ENCODE measurements around the gene HEATR5B. TPM values are rescaled to one million over a fixed set of nuclear protein-coding genes. Genes with fewer than 3 reads are reported as not detected.
A peak's percentile ranks its signal among the peaks of the same experiment; 100 is the strongest.

Gene HEATR5B
- total and polyA plus RNA-seq, 8 donors, result 8.7 to 15.5 (median 13.3) TPM

DNA sequence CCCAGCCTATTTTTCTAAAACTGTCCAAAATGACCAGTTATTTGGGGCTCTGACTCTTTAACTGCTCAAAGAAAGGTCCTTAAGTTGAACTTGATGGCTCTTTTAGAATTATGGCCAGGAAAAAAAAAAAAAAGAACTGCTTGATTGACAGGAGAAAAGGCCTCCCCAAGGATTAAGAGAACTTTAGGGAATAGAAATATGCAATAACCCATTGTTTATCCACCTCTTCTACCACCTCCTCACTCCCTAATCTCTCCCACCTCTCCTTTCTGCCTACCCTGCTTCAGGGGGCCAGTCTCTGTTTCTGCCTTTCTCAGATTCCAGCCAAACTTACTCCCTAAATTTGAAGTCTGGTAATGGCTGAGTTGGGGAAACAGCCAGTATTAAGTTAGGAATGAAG lies 112.2 kb downstream of the HEATR5B start:
- FAIRE-seq, result no peak
- no peaks in the 10 kb centered on the region for H3K27me3 ChIP-seq
- TF ChIP-seq, protein P1, sequence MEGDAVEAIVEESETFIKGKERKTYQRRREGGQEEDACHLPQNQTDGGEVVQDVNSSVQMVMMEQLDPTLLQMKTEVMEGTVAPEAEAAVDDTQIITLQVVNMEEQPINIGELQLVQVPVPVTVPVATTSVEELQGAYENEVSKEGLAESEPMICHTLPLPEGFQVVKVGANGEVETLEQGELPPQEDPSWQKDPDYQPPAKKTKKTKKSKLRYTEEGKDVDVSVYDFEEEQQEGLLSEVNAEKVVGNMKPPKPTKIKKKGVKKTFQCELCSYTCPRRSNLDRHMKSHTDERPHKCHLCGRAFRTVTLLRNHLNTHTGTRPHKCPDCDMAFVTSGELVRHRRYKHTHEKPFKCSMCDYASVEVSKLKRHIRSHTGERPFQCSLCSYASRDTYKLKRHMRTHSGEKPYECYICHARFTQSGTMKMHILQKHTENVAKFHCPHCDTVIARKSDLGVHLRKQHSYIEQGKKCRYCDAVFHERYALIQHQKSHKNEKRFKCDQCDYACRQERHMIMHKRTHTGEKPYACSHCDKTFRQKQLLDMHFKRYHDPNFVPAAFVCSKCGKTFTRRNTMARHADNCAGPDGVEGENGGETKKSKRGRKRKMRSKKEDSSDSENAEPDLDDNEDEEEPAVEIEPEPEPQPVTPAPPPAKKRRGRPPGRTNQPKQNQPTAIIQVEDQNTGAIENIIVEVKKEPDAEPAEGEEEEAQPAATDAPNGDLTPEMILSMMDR (IDR thresholded peaks at IDR 0.05), result no peak
- no peak overlapping the region for H3K27ac ChIP-seq
- H3K4me1 ChIP-seq, result peaks cover 0 to 4% (median 0%) of the 10 kb centered on the region in 3 donors
- no peaks in the 10 kb centered on the region for H3K36me3 ChIP-seq
- H3K9me3 ChIP-seq, result no peaks in the 10 kb centered on the region
- no peak overlapping the region for H3K4me3 ChIP-seq
- ATAC-seq, result no peak
- intact Hi-C loops (cut with DNase I), result no loop called here
- no peak for DNase-seq

DNA sequence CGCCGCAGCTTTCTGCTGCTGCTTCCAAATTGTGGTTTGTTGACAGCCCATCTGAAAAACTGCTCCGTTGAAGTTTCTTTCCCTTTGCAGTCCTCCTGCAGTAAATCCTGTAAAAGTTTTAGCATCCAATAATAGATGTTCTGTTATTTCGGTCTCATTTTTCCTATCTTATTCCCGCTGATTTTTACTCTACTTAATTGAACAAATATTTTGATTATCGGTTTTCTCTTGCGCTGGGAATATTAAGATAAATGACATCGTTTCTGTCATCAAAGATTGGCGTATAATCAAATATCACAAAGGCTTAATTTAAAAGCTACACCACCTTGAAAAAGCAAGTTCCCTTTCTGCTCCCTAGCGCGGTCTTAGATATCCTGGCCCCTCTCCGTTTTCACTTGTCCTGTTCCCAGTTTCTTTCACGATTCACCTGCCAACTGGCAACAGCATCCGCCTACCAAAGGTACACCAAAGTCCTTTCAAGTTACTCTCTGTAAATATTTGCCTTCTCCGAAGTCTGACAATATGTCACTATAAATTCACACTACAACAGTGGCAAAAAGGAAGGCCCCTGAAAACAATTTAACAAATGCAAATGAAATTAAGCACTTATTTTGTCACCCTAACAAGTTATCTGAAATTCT lies 116.8 kb downstream of the HEATR5B start:
- peak in 3 of 4 donors; percentile 18 to 23 (median 22) for ATAC-seq
- intact Hi-C loops (cut with DNase I), result no loop called here
- no peak for FAIRE-seq
- DNase-seq, result peak in 4 of 6 donors; percentile 23 to 45 (median 28)
- H3K27ac ChIP-seq, result peak overlapping the region; percentile 73 to 83 (median 80)
- TF ChIP-seq, protein P1 (IDR thresholded peaks at IDR 0.05), result no peak
- peak overlapping the region; percentile 29 to 98 (median 53) for H3K4me3 ChIP-seq
- H3K27me3 ChIP-seq, result no peaks in the 10 kb centered on the region
- no peaks in the 10 kb centered on the region for H3K9me3 ChIP-seq
- 5 to 7% methylated on average over 15 of the region's 15 CpGs for WGBS, 2 donors
- H3K4me1 ChIP-seq, result peaks cover 0 to 13% (median 10%) of the 10 kb centered on the region in 3 donors
- no peaks in the 10 kb centered on the region for H3K36me3 ChIP-seq

DNA sequence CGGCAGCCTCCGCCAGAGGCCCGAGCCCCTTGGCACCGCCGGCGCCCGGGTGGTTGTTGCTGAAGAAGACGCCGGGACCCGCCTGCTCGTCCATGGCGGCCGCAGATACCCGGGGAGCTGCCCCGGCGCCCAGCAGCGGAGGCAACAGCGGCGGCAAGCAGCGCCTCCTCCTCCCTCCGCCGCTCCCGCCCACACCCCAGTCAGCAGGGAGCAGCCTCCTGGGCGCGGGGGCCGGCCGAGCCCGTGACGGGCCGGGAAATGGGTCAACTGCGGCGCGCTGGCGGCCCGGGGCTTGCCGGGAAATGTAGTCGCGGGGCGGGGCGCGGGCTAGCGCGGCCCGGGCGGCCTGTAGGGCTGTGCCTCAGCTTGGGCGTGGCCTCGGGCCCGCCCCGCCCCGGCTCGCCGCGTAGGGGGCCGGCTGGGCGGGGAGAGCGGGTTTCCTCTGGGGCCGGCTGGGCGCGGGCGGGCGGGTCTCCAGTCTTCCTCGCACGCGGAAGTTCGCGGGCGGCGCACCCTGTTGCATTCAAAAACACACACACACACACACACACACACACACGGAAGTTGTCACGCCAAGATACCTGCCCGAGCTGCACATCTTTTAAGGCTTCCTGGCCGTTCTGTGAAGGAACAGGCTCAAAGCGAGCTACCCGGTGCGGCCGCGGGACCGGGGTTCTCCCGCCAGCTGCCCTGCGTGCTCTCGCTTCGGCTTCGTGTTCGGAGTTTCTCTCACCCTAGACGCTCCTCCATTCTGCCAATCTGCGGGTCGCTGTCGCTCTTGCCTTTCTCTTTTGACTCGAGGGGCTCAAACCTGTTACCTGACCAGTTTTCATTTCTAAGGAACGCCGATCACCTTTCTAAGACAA lies 117.6 kb downstream of the HEATR5B start, which contains the start of gene STRN:
Gene STRN (minus strand): TSS at position 167 of the 866 bp plus-strand sequence. CDS start 73 bp downstream, at position 94.
- TF ChIP-seq, protein P1 (IDR thresholded peaks at IDR 0.05), result no peak
- Histone ChIP-seq H3K4me1 (peaks cover 0 to 13% (median 10%) of the 10 kb centered on the region in 3 donors), H3K36me3 (no peaks in the 10 kb centered on the region), H3K9me3 (no peaks in the 10 kb centered on the region), H3K27ac (peak within 1 kb of the TSS; percentile 73 to 92 (median 86)), H3K4me3 (peak within 1 kb of the TSS; percentile 96 to 100 (median 98)), H3K27me3 (no peaks in the 10 kb centered on the region)
- 0 to 1% methylated on average over 38 to 91 of the region's 91 CpGs for WGBS, 2 donors
- intact Hi-C loops (cut with DNase I), result no loop called here
- DNase-seq, result peak; percentile 96 to 99 (median 98)
- FAIRE-seq, result no peak
- peak; percentile 93 to 98 (median 96) for ATAC-seq

DNA sequence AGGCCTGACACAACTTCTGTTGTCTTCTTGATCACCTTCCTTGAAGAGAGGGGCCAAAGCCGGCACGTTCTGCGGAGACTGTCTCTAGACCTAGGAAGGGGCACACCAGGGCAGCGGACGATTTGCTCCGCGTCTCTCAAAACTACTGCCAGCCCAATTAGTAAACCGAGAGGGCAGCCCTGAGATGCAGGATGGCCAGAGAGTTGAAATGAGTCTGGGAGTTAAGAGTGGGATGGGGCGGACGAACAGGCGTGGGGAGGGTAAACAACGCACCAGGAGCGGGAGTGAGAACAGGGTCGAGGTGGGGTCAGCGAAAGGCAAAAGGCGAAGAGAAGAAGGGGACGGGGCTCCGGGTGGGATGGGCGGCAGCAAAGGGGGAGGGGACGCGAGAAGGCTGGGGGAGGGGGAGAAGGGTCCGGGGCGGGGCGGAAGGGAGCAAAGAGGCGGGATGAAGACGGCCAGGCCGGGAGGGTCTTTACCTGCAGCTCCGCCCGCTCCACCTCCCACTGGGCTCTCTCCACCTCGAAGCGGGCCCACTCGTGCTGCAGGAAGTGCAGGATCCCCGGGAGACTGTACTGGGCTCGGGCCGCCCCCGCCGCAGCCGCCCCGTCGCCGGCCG lies 118.3 kb downstream of the HEATR5B start:
- TF ChIP-seq, protein P1 (IDR thresholded peaks at IDR 0.05), result no peak
- Histone ChIP-seq H3K4me3 (peak overlapping the region; percentile 96 to 100 (median 98)), H3K36me3 (no peaks in the 10 kb centered on the region), H3K27me3 (no peaks in the 10 kb centered on the region), H3K9me3 (no peaks in the 10 kb centered on the region), H3K27ac (peak overlapping the region; percentile 59 to 92 (median 86)), H3K4me1 (peaks cover 0 to 13% (median 10%) of the 10 kb centered on the region in 3 donors)
- no peak for FAIRE-seq
- peak; percentile 14 to 38 (median 25) for ATAC-seq
- DNase-seq, result peak in 3 of 6 donors; percentile 26 to 63 (median 55)
- intact Hi-C loops (cut with DNase I), result no loop called here
- WGBS, 2 donors, result 0 to 1% methylated on average over 23 to 42 of the region's 42 CpGs
